H1 (cell line): Measurements from ENCODE around the gene TMEM52B. TPM values are rescaled to one million over a fixed set of nuclear protein-coding genes. Genes with fewer than 3 reads are reported as not detected.
"Not testable (repeated sequence)": the region's sequence is repeated elsewhere in the genome, so short reads cannot be mapped to it uniquely, and the experiment has no call there.

Experiments used
- CTCF ChIA-PET: fragments of 300-600 bp; sonication (Branson Sonifier 250); formaldehyde crosslinking; loops from one replicate; lab custom pipeline; 2021; ENCODE audit not compliant: partially characterized antibody; lab: Charles Lee
- POLR2A ChIA-PET: fragments of 300-600 bp; sonication (Branson Sonifier 250); formaldehyde crosslinking; loops from one replicate; lab custom pipeline; 2021; ENCODE audit warnings: inconsistent platforms; ENCODE audit not compliant: partially characterized antibody; lab: Charles Lee
- DNase-seq, 2 experiments: peaks; one replicate each; pipeline versions ENCODE4 v3.0.0 to v3.0.0-alpha.2; 2010 to 2022; ENCODE audit warnings: low spot score in 2 of 2, low read depth in 1 of 2, mixed read lengths in 1 of 2
- FAIRE-seq: peaks from 2 replicates; lab custom pipeline; 2011; peaks lifted over from hg19 to GRCh38; lab: Jason Lieb, UNC
- H2AFZ ChIP-seq: 2 replicates; pipeline ENCODE4 v1.8.1; 2012; ENCODE audit warnings: low read length, inconsistent platforms
- H2AK5ac ChIP-seq: 2 replicates; pipeline ENCODE4 v1.6.1; 2013; ENCODE audit warnings: low read depth, low read length
- H2BK120ac ChIP-seq: replicated peaks from 2 replicates; pipeline ENCODE3; 2013; ENCODE audit warnings: low read depth, low read length, inconsistent platforms
- H2BK12ac ChIP-seq: 2 replicates; pipeline ENCODE4 v1.6.1; 2013; ENCODE audit warnings: low read depth, low read length
- H2BK15ac ChIP-seq: 2 replicates; pipeline ENCODE4 v1.6.1; 2013; ENCODE audit warnings: low read length
- H2BK20ac ChIP-seq: 2 replicates; pipeline ENCODE4 v1.6.1; 2013; ENCODE audit warnings: low read length
- H2BK5ac ChIP-seq: 2 replicates; pipeline ENCODE4 v1.6.1; 2013; ENCODE audit warnings: low read depth, low read length
- H3K14ac ChIP-seq: 2 replicates; pipeline ENCODE4 v1.6.1; 2013; ENCODE audit warnings: inconsistent platforms; ENCODE audit not compliant: insufficient read length
- H3K18ac ChIP-seq: 2 replicates; pipeline ENCODE4 v1.6.1; 2013; ENCODE audit warnings: low read length; ENCODE audit errors: extremely low read depth
- H3K23ac ChIP-seq: 2 replicates; pipeline ENCODE4 v1.6.1; 2013; ENCODE audit warnings: inconsistent platforms; ENCODE audit not compliant: insufficient read length
- H3K23me2 ChIP-seq: 2 replicates; pipeline ENCODE4 v1.6.1; 2013; ENCODE audit warnings: low read depth, low read length
- H3K27ac ChIP-seq: 2 replicates; pipeline ENCODE4 v1.6.1; 2011; ENCODE audit warnings: low read depth, low read length, inconsistent platforms
- H3K27me3 ChIP-seq, 4 experiments: replicated peaks in 1 of 4; 1 replicate in 1 of 4; 2 replicates in 3 of 4; pipeline versions ENCODE4 v1.6.1 to v1.8.1; 2011 to 2013; ENCODE audit warnings: low read length in 3 of 4, mild to moderate bottlenecking in 3 of 4, inconsistent platforms in 2 of 4, mixed read lengths in 2 of 4, moderate library complexity in 1 of 4; ENCODE audit not compliant: control insufficient read depth in 3 of 4, insufficient read depth in 3 of 4; ENCODE audit errors: extremely low read depth in 1 of 4
- H3K36me3 ChIP-seq, 4 experiments: 2 replicates each; pipeline versions ENCODE4 v1.6.1 to v1.8.1; 2011 to 2013; ENCODE audit warnings: mild to moderate bottlenecking in 4 of 4, low read length in 3 of 4, moderate library complexity in 2 of 4, control low read depth in 1 of 4, inconsistent platforms in 1 of 4; ENCODE audit not compliant: insufficient read depth in 4 of 4, control insufficient read depth in 2 of 4
- H3K4ac ChIP-seq: replicated peaks from 2 replicates; pipeline ENCODE3; 2013; ENCODE audit warnings: low read length, low read depth, mixed read lengths, inconsistent platforms; ENCODE audit not compliant: insufficient read length
- H3K4me1 ChIP-seq, 4 experiments: replicated peaks in 1 of 4; 1 replicate in 1 of 4; 2 replicates in 3 of 4; pipeline versions ENCODE4 v1.6.1 to v1.8.1; 2011 to 2013; ENCODE audit warnings: low read length in 3 of 4, inconsistent platforms in 2 of 4, mixed read lengths in 1 of 4; ENCODE audit not compliant: insufficient read depth in 4 of 4, control insufficient read depth in 3 of 4
- H3K4me2 ChIP-seq, 2 experiments: 2 replicates each; pipeline versions ENCODE4 v1.6.1 to v1.8.1; 2011 to 2013; ENCODE audit warnings: low read depth in 2 of 2, low read length in 2 of 2, control low read depth in 1 of 2, inconsistent platforms in 1 of 2, mild to moderate bottlenecking in 1 of 2; ENCODE audit not compliant: insufficient read depth in 1 of 2
- H3K4me3 ChIP-seq, 4 experiments: fragments of 200-600, 300-600 bp in 1 of 4; sonication (generic), shearing (Covaris generic), sonication (Bioruptor Twin) in 1 of 4; 2 replicates each; pipeline versions ENCODE4 v1.5.1 to v1.8.1; 2011 to 2016; ENCODE audit warnings: low read length in 4 of 4, low read depth in 3 of 4, control low read depth in 2 of 4, inconsistent platforms in 2 of 4, mild to moderate bottlenecking in 2 of 4, mixed read lengths in 1 of 4, moderate library complexity in 1 of 4; ENCODE audit not compliant: insufficient read depth in 2 of 4; ENCODE audit errors: extremely low read depth in 1 of 4
- H3K56ac ChIP-seq: replicated peaks from 2 replicates; pipeline ENCODE3; 2013; ENCODE audit warnings: low read depth, mild to moderate bottlenecking, mixed read lengths, low read length, inconsistent platforms; ENCODE audit not compliant: insufficient read length
- H3K79me1 ChIP-seq: 2 replicates; pipeline ENCODE4 v1.6.1; 2013; ENCODE audit warnings: low read depth, low read length, control low read depth
- H3K79me2 ChIP-seq, 2 experiments: 2 replicates each; pipeline versions ENCODE4 v1.6.1 to v1.8.1; 2012 to 2013; ENCODE audit warnings: low read length in 2 of 2, mild to moderate bottlenecking in 2 of 2, inconsistent platforms in 1 of 2; ENCODE audit not compliant: insufficient read depth in 2 of 2, control insufficient read depth in 1 of 2
- H3K9ac ChIP-seq, 4 experiments: replicated peaks in 1 of 4; 1 replicate in 1 of 4; 2 replicates in 3 of 4; pipeline versions ENCODE4 v1.6.1 to v1.8.1; 2011 to 2013; ENCODE audit warnings: low read depth in 3 of 4, low read length in 3 of 4, control low read depth in 2 of 4, mild to moderate bottlenecking in 2 of 4, moderate library complexity in 2 of 4, inconsistent platforms in 1 of 4; ENCODE audit errors: extremely low read depth in 1 of 4
- H3K9me3 ChIP-seq, 2 experiments: 2 replicates each; pipeline versions ENCODE4 v1.6.1 to v1.8.1; 2012 to 2013; ENCODE audit warnings: mild to moderate bottlenecking in 2 of 2, moderate library complexity in 2 of 2, control low read depth in 1 of 2, inconsistent platforms in 1 of 2, low read depth in 1 of 2, low read length in 1 of 2, mixed read lengths in 1 of 2; ENCODE audit not compliant: insufficient read depth in 2 of 2
- H4K20me1 ChIP-seq, 2 experiments: replicated peaks in 1 of 2; 2 replicates each; pipeline versions ENCODE3 to v1.8.1; 2011 to 2013; ENCODE audit warnings: inconsistent platforms in 2 of 2, low read length in 2 of 2, mild to moderate bottlenecking in 1 of 2; ENCODE audit not compliant: insufficient read depth in 2 of 2, control insufficient read depth in 1 of 2
- H4K5ac ChIP-seq: 2 replicates; pipeline ENCODE4 v1.6.1; 2013; ENCODE audit warnings: low read length, low read depth, mixed read lengths, inconsistent platforms; ENCODE audit not compliant: insufficient read length
- H4K8ac ChIP-seq: 2 replicates; pipeline ENCODE4 v1.8.0; 2013; ENCODE audit warnings: mild to moderate bottlenecking, moderate library complexity, low read length, inconsistent platforms; ENCODE audit not compliant: insufficient read depth; ENCODE audit errors: extremely low read depth
- H4K91ac ChIP-seq: replicated peaks from 2 replicates; pipeline ENCODE3; 2013; ENCODE audit warnings: low read length, mixed read lengths, inconsistent platforms; ENCODE audit not compliant: insufficient read length
- CBX5 ChIP-seq: fragments of 300-800, 300-1000 bp; sonication (generic); IDR thresholded peaks from 2 replicates; pipeline ENCODE4 v1.7.1; 2016; ENCODE audit warnings: antibody characterized with exemption, low read length, low read depth
- E2F6 ChIP-seq: IDR thresholded peaks from 2 replicates; pipeline ENCODE4 v1.6.1; 2012; ENCODE audit warnings: inconsistent platforms
- SIX5 ChIP-seq: IDR thresholded peaks from 2 replicates; pipeline ENCODE4 v1.6.1; 2011; ENCODE audit warnings: mild to moderate bottlenecking, low read depth, low read length
- TAF1 ChIP-seq: IDR thresholded peaks from 2 replicates; pipeline ENCODE4 v1.6.1; 2011; ENCODE audit warnings: mild to moderate bottlenecking, low read depth, low read length
- WGBS, 2 experiments: shearing (Covaris generic) in 1 of 2; methylation state at CpG; one replicate each; pipeline versions ENCODE4 v1.1.6 to v1.1.7; 2013 to 2015; ENCODE audit warnings: low lambda C conversion rate in 2 of 2, mixed read lengths in 2 of 2, inconsistent platforms in 1 of 2, low coverage in 1 of 2, missing lambda C conversion rate in 1 of 2; ENCODE audit not compliant: insufficient replicate concordance in 2 of 2, insufficient coverage in 1 of 2, insufficient read length in 1 of 2; ENCODE audit errors: extremely low coverage in 1 of 2, missing lambda C conversion rate in 1 of 2; 5-methylcytosine and 5-hydroxymethylcytosine counted together
- polyA plus RNA-seq, 7 experiments: library from polyadenylated mRNA; depleted of rRNA in 3 of 7; stranded (reverse) in 5 of 7; unstranded in 2 of 7; fragments of >200 nt in 5 of 7; fragments of 200-250 nt in 2 of 7; gene quantifications; 1 replicate in 5 of 7; 2 replicates in 1 of 7; 4 replicates in 1 of 7; pipeline versions ENCODE4 v1.2.1 to v1.2.3, GENCODE V29; 2011 to 2013; ENCODE audit warnings: missing spikeins in 2 of 7, mixed read lengths in 2 of 7
- total RNA-seq: library from RNA; stranded (reverse); fragmentation: NEBNext Ultra II Directional; extraction: Animal tissue kit (Norgen Biotek cat#: 25700); gene quantifications from 2 replicates; pipeline ENCODE4 v1.2.1, GENCODE V29; 2021

The TMEM52B gene
- total and polyA plus RNA-seq, 2 of the 8 experiments (the other 6 are each of a cell fraction or from before 2014, with no cell fraction given) = not detected

DNA sequence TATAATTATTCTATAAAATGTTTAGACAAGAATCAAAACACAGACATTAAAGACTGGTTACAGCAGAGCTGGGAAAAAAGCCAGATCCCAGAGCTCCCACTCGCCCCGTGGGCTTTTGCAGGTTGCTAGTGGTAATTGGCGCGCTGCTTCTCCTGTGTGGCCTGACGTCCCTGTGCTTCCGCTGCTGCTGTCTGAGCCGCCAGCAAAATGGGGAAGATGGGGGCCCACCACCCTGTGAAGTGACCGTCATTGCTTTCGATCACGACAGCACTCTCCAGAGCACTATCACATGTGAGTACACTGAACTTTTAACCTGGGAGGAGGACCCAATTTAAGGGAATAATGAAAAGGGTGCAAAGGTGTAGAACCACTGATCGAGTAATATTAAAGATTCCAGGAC lies 7.5 kb downstream of the TMEM52B start (continued):
- no peak for TF ChIP-seq E2F6
- no peak for TF ChIP-seq SIX5
- TF ChIP-seq TAF1 = no peak
- no peak for TF ChIP-seq CBX5

GRCh38 chr12:10186958-10187357 lies 8.1 kb downstream of the TMEM52B start:
- H4K8ac ChIP-seq, H4K91ac ChIP-seq, H3K27ac ChIP-seq, H3K4me3 ChIP-seq, H2BK120ac ChIP-seq, H3K14ac ChIP-seq, H4K20me1 ChIP-seq, H2AFZ ChIP-seq, H2BK15ac ChIP-seq, H3K9ac ChIP-seq, H3K23ac ChIP-seq, H3K23me2 ChIP-seq, H2BK20ac ChIP-seq, H3K36me3 ChIP-seq, H3K27me3 ChIP-seq, H3K9me3 ChIP-seq, H3K56ac ChIP-seq, H2BK5ac ChIP-seq, DNase-seq, H3K18ac ChIP-seq, H3K79me2 ChIP-seq, POLR2A ChIA-PET, H3K4ac ChIP-seq, H2BK12ac ChIP-seq, FAIRE-seq, H3K4me2 ChIP-seq, H3K4me1 ChIP-seq, H2AK5ac ChIP-seq, H3K79me1 ChIP-seq, H4K5ac ChIP-seq: not testable (repeated sequence)
- WGBS, 2 experiments = 83% methylated on average over 5 of the region's 6 CpGs; no CpG with 5 or more reads in 1 of the 2 experiments
- CTCF ChIA-PET = interaction anchor here (1.0 to 1.2 kb wide), 3 partner anchors 27 to 41 kb away, joined by 3 read pairs; no protein-coding TSS in a partner anchor
